Epithelial cell of esophagus (primary cell): ENCODE data around the gene RABEP1.

Source experiments
- DNase-seq: peaks from one replicate; pipeline ENCODE4 v3.0.0; 2010; ENCODE audit warnings: low read depth
- H3K4me3 ChIP-seq: 2 replicates; pipeline ENCODE4 v1.5.1; 2011; ENCODE audit warnings: mild to moderate bottlenecking, low read length, control low read depth
- CTCF ChIP-seq: IDR thresholded peaks from 2 replicates; pipeline ENCODE4 v1.5.1; 2011; ENCODE audit warnings: low read depth, mild to moderate bottlenecking, low read length, control low read depth, inconsistent platforms; ENCODE audit not compliant: insufficient read depth; ENCODE audit errors: missing control alignments

The RABEP1 gene

GRCh38 chr17:5241861-5242671 lies 40.0 kb upstream of the RABEP1 start:
- peak; percentile 67 for DNase-seq
- no peak overlapping the region for H3K4me3 ChIP-seq
- no peak for TF ChIP-seq CTCF

DNA sequence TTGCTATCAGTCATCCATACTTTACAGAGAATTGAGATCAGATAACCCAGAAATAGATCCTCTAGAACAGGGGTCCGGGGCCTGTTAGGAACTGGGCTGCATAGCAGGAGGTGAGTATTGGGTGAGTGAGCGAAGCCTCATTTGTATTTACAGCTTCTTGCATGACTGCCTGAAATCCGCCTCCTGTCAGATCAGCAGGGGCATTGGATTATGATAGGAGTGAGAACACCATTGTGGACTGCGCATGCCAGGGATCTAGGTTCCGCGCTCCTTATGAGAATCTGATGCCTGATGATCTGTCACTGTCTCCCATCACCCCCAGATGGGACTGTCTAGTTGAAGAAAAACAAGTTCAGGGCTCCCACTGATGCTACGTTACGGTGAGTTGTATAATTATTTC lies 34.5 kb upstream of the RABEP1 start:
- no peak for DNase-seq
- H3K4me3 ChIP-seq: no peak overlapping the region
- no peak for TF ChIP-seq CTCF

DNA sequence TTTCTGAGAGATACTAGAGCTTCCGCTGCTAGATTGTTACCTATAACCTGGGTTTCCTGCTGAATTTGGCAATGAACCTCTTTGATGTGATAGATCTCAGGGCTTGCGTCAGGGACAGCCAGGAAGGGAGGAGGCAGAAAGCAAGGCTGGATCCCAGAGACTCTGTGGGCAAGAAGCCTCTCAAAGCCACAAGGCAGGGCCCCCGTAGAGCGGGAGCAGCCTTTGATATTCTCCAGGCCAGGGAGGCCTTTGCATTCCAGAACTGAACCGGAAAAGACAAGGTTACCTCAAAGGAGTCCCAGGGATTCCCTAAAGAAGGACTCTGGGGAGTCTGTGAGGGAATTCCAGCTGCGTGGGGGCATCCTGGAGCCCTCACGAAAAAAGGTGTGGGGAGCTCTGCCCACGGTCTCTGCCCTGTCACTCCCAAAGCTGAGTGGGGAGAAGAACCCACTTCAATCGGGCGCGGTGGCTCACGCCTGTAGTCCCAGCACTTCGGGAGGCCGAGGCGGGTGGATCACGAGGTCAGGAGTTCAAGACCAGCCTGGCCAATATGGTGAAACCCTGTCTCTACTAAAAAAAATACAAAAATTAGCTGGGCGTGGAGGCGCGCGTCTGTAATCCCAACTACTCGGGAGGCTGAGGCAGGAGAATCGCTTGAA lies 33.1 kb upstream of the RABEP1 start:
- H3K4me3 ChIP-seq: no peak overlapping the region
- no peak for DNase-seq
- TF ChIP-seq CTCF: no peak

DNA sequence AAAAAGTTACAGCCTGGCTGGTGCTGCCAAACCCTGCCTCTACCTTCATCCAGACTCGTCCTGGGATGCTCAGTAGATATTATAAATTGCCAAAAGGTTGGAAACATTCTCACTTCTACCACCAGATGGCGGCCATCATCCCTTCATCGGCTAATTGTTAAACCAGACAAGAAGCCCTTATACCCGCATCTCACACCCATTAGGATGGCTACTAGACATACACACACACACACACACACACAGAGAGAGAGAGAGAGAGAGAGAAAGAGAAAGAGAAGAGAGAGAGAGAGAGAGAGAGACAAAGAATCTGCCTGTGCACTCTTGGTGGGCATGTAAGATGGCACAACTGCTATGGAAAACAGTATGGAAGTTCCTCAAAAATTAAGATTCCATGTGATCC lies 32.5 kb upstream of the RABEP1 start:
- no peak overlapping the region for H3K4me3 ChIP-seq
- TF ChIP-seq CTCF: peak; percentile 72
- peak; percentile 81 for DNase-seq

- DNase-seq: no peak
- TF ChIP-seq CTCF: no peak
- no peak overlapping the region for H3K4me3 ChIP-seq
These were observed 27.7 kb upstream of the RABEP1 start for GRCh38 chr17:5254414-5254813.

DNA sequence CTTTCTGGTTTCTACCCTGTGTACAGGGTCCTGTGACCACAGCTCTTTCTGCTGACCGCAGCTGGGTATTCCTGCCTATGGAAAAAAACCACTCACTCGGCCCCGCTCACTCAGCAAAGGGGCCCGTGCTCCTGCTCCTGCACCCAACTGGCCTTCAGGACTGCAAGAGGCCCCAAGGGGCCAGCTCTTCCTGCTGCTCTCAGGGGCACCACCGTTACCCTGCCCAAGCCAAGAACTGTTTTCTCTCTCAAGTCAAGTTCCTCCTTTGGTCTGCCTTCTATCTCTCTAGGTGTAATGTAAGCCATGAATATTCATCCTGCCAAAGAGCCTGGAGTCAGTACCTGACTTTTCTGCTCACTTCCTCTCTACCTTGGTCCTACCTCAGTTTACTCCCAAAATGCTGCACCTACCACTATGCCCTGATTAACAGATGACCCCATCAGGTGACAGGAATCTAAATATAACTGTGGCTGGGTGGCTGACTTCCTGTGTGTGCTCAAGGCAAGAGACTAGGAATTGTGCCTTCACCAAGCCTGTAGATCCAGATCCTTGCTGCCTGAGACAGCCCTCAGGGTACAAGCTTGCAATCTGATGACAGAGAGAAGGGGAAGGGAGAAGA lies 27.1 kb upstream of the RABEP1 start:
- peak; percentile 47 for DNase-seq
- TF ChIP-seq CTCF: no peak
- H3K4me3 ChIP-seq: no peak overlapping the region
